Stimulated activated naive CD8-positive, alpha-beta T cell treated with anti-CD3 and anti-CD28 coated beads, Interleukin-15, amount 100 ng/mL, for 72 hours (primary cell): Measurements from ENCODE around the gene STK24.

ENCODE experiments used
- ATAC-seq: fragments of 150-1000 bp; cut with Tn5 transposase; 2 replicates; pipeline ENCODE4 v1.10.0; 2021; ENCODE audit warnings: mild to moderate bottlenecking, moderate library complexity
- DNase-seq, 2 donors: peaks; one replicate each; pipeline ENCODE4 v3.0.0; 2021 to 2022
- H3K27ac Mint-ChIP-seq, 2 donors: one replicate each; pipeline ENCODE4 v1.8.0; 2022; ENCODE audit warnings: mild to moderate bottlenecking in 2 of 2, mixed read lengths in 2 of 2, moderate library complexity in 2 of 2
- H3K27me3 Mint-ChIP-seq: one replicate; pipeline ENCODE4 v1.8.0; 2022; ENCODE audit warnings: mixed read lengths
- H3K4me1 Mint-ChIP-seq: one replicate; pipeline ENCODE4 v1.8.0; 2022; ENCODE audit warnings: mild to moderate bottlenecking, mixed read lengths
- H3K4me3 Mint-ChIP-seq, 2 donors: one replicate each; pipeline ENCODE4 v1.8.0; 2022; ENCODE audit warnings: mild to moderate bottlenecking in 2 of 2, mixed read lengths in 2 of 2, moderate library complexity in 1 of 2
- H3K9me3 Mint-ChIP-seq, 2 donors: one replicate each; pipeline ENCODE4 v1.8.0; 2022; ENCODE audit warnings: mixed read lengths in 2 of 2

The STK24 gene

DNA sequence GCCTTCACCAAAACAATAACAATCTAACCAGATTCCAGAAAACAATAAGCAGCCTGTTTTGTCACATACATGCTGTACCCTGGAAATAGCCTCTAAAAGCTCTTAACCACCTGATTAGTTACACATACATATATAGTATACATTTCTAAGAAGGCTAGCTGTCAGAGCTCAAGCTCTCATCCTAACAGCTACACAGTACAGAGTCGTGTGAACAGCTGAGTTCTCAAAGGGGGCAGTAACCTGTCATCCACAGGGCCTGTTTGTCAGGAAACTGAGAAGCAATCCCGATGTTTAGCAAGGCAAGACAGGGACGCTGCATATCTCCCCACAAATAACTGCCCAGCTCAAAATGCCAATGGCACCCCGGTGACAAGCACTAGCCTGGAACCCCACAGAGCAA, 56.9 kb downstream of the STK24 start:
- DNase-seq: no peak
- Mint-ChIP-seq H3K9me3 (no peaks in the 10 kb centered on the region), H3K27ac (no peak overlapping the region), H3K27me3 (no peaks in the 10 kb centered on the region), H3K4me1 (peaks cover 99% of the 10 kb centered on the region), H3K4me3 (no peak overlapping the region)
- ATAC-seq: no peak

DNA sequence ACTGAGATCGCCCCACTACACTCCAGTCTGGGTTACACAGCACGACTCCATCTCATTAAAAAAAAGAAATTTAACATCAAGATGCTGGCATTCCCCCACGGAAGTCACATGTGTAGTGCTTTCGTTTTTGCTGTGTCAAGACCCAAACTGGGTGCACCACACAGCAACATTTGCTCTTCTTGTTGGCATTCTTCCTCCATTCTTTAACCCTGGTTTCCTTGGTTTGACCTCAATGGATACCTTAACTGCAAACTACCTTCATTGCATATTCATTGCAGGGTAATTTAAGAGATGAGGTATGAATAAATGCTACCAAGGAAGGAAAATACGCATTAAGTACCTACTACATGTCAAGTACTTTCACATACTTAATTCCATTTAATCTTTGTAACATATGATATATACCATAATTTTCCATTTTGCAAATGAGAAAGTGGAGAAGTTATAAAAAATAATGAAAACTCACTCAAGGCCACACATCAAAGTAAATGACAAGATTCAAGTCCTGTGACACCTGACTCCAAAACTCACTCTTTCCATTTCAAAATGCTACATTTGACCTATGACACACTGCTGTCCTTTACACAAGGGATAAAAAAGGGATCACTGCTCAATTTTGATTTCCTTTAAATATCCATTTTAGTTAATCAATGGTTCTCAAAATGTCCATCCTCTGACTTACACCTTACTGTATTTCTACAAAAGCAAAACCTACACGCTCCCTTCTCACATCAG, 59.2 kb downstream of the STK24 start:
- ATAC-seq (peak; percentile 57), DNase-seq (peak in 1 of 2 donors; percentile 34)
- no peaks in the 10 kb centered on the region for H3K9me3 Mint-ChIP-seq
- peaks cover 99% of the 10 kb centered on the region for H3K4me1 Mint-ChIP-seq
- peak overlapping the region; percentile 17 to 54 for H3K4me3 Mint-ChIP-seq
- peak overlapping the region; percentile 83 to 87 for H3K27ac Mint-ChIP-seq
- no peaks in the 10 kb centered on the region for H3K27me3 Mint-ChIP-seq

DNA sequence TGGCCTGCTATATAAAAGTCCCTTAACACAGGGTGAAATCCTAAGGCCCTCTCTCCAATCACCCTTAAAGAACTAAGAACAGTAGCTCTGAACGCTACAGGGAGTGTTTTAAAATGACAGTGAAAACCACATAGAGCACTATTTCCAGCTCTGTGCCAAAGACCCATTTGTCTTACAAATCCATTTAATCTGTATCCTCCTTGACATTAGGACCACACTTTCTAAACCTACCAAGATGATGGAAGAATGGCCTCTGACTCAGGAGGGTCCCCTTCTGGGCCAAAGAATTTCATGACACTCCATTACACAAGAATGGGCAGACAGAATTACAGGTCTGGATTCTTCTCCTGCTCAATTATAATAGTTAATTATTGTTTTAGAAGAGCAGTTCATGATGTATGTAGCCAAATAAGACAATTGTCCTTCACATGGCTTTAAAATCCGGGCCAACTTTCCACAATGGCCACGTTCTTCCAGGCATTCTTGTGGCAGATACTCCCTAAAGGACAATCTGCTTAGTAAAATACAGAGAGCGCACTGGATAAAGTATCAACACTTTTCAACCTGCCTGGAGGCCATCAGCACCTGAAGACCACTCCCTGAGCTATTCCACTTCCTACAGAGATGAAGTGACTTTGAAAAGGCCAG, 61.0 kb downstream of the STK24 start:
- H3K9me3 Mint-ChIP-seq: no peaks in the 10 kb centered on the region
- H3K27ac Mint-ChIP-seq: peak overlapping the region; percentile 76 to 77
- no peaks in the 10 kb centered on the region for H3K27me3 Mint-ChIP-seq
- ATAC-seq (peak; percentile 77), DNase-seq (no peak)
- peaks cover 98% of the 10 kb centered on the region for H3K4me1 Mint-ChIP-seq
- H3K4me3 Mint-ChIP-seq: peak overlapping the region; percentile 49 to 64

DNA sequence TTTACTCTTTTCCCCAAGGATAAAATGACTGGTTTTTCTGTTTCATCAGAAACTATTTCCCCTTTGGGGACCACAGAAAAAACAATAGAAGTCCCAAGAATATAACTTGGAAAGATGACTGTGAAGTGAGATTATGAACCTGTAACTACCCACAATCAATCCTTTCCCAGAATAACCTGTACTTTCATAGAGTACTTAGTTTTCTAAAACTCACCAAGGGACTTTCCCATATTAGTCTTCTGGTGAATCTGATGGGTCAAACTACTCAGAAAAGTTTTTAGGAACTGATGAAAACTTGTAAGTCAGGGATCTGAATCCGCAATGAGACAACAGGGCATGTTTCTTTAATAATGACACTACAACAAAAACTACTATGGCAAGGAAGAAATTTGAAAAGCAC, 62.6 kb downstream of the STK24 start:
- ATAC-seq: no peak
- DNase-seq: no peak
- no peaks in the 10 kb centered on the region for H3K9me3 Mint-ChIP-seq
- peak overlapping the region; percentile 64 to 71 for H3K4me3 Mint-ChIP-seq
- peaks cover 98% of the 10 kb centered on the region for H3K4me1 Mint-ChIP-seq
- H3K27ac Mint-ChIP-seq: peak overlapping the region; percentile 9 to 37
- no peaks in the 10 kb centered on the region for H3K27me3 Mint-ChIP-seq

DNA sequence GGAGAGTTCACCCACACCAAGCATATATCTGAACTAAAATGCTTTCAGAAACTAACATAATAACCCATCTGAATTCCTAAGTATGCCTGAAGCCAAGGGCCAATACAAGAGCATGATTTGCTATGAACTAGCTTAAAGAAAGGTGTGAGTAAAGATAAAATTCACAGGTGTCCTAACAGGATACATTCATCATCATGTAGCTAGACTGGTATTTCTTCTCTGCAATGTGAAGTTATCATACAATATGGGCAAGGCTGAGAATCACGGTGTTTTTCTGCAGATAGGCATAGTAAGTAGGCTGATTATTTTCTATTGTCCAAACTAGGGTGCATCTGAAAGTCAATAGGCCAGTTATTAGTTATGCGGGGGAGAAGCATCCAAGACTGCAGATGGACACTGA, 63.1 kb downstream of the STK24 start:
- H3K9me3 Mint-ChIP-seq: no peaks in the 10 kb centered on the region
- peaks cover 98% of the 10 kb centered on the region for H3K4me1 Mint-ChIP-seq
- H3K4me3 Mint-ChIP-seq: peak overlapping the region; percentile 50 to 71
- ATAC-seq (no peak), DNase-seq (no peak)
- peak overlapping the region; percentile 37 to 55 for H3K27ac Mint-ChIP-seq
- H3K27me3 Mint-ChIP-seq: no peaks in the 10 kb centered on the region

DNA sequence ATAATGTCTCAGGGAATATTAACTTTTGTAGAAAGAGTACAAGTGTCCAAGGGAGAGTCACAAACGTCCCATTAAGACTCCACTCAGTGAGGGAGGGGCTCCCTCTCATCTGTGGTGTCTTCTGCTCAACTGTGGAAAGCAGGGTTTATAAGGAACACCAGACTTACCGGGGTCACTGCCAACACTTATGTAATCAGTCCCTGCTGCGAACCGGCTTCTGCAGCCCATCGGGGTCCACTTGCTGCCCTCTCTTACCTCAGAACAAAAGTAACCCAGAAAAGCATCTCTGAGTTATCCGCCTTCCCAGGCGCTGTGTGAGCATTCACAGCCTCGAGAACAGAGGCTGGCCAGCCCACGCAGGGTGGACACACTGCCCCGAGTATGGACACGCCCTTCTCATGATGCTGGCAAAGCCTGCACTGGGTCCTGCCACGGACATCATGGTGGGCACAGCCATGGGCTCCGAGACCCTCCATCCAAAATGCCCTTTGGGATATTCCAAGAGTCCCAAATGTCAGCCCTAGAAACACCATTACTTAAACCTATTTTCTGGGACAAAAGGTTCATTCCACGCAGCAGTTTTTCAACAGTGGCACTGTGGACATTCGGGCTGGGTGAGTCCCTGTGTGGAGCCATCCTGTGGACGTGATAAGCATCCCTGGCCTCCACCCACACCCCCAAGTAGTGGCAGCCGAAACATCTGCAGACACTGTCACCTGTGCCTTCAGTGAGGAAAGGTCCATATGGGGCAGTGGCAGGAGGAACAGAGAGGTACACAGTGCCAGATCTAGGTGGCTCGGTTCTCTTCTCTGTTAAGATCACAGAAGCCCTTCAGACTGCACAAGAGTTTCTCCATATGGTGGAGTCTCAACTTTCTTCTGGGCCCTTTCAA, 63.9 kb downstream of the STK24 start:
- Mint-ChIP-seq H3K27ac (peak overlapping the region in 1 of 2 donors; percentile 55), H3K4me1 (peaks cover 99% of the 10 kb centered on the region), H3K4me3 (peak overlapping the region in 1 of 2 donors; percentile 71), H3K27me3 (no peaks in the 10 kb centered on the region), H3K9me3 (no peaks in the 10 kb centered on the region)
- DNase-seq: no peak
- ATAC-seq: no peak

DNA sequence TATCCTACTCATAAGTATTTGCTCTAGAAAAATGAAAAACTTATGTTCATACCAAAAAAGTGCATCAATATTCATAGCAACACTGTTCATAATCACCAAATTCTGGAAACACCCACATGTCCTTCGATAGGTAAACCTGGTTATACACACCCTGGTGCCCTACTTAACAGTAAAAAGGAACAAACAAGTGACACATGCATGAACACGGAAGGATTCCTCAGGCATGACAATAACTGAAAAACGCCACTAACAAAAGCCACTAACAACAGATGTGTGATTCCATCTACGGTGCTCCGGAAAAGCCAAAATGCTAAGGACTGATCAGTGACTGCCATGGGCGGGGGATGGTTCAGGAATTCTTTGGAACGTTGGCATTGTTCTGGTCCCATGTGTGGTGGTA, 65.5 kb downstream of the STK24 start:
- Mint-ChIP-seq H3K4me1 (peaks cover 99% of the 10 kb centered on the region), H3K4me3 (no peak overlapping the region), H3K9me3 (no peaks in the 10 kb centered on the region), H3K27ac (no peak overlapping the region), H3K27me3 (no peaks in the 10 kb centered on the region)
- ATAC-seq (no peak), DNase-seq (no peak)

DNA sequence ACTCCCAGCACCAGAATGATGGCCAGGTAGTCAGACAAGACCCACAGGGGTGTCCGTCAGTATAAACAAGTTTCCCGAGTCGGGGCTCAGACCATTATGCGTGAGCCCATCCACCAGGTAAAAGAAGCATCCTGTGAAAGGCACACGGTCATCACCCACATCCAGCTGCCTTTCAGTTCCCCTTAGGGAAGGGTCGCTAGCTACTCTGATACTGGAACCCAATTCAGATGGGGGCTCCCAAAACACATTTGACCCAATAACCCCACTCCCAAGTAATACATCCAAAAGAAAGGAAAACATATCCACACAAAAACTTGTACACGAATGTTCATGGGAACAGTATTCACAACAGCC, 66.8 kb downstream of the STK24 start:
- ATAC-seq (no peak), DNase-seq (no peak)
- H3K9me3 Mint-ChIP-seq: no peaks in the 10 kb centered on the region
- no peaks in the 10 kb centered on the region for H3K27me3 Mint-ChIP-seq
- H3K27ac Mint-ChIP-seq: no peak overlapping the region
- H3K4me3 Mint-ChIP-seq: peak overlapping the region in 1 of 2 donors; percentile 66
- peaks cover 99% of the 10 kb centered on the region for H3K4me1 Mint-ChIP-seq

DNA sequence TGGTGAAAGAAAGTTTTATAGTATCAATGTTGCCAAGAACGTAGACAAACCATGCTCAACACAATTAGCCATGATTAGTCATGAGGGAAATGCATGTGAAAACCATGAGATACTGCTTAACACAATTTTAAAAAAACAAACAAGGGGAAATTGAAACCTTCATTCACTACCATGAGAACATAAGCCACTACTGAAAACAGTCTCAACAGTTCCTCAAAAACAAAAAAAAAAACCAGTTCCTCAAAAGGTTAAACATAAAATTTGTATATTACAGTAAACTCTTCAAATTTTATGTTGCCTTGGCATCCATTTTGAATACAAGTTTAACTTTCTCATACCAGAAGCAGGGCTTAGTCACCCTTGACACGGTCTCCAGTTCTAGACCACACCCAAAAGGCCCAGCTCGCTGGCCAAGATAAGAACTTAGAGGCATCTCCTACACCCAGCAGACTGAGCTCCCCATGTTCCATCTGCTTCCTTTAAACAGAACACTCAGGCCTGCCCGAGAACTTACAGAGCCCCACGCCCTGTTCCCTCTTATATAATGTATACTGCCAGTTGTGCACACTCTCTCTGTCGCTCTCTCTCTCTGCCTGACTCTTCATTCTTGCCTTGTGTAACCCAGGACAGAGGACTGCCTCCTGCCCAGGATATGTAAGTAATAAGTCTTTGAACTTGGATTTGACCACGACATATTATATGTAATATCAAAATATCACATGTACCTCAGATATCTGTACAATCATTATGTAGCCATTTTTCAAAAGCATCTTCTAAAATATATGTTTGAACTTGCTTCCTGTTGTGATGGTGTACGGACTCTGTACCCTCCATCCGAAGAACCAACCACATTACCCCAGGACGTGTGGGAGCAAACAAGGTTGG, 67.4 kb downstream of the STK24 start:
- peak; percentile 27 to 51 for DNase-seq
- peak; percentile 85 for ATAC-seq
- Mint-ChIP-seq H3K27me3 (no peaks in the 10 kb centered on the region), H3K4me1 (peaks cover 99% of the 10 kb centered on the region), H3K9me3 (no peaks in the 10 kb centered on the region), H3K27ac (peak overlapping the region; percentile 4 to 85), H3K4me3 (peak overlapping the region; percentile 40 to 66)

DNA sequence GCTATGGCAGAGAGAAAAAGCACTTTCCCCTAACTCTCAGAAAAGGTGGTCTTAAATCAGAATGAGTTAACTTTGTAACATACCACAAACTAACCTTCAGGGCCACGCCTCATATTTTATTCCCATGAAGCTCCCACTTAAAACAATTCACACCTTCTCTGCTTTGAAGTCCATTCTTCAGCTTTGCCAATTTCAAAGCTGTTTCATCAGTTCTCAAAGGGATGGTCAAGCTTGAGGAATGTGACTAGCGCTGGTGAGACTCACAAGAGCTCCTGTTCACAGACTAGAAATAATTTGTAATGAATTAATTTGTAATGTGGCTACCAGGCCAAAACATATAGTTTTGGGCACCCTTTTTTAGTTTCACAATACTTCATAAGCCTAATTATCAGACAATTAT, 68.2 kb downstream of the STK24 start:
- no peaks in the 10 kb centered on the region for H3K9me3 Mint-ChIP-seq
- DNase-seq: no peak
- H3K4me1 Mint-ChIP-seq: peaks cover 99% of the 10 kb centered on the region

DNA sequence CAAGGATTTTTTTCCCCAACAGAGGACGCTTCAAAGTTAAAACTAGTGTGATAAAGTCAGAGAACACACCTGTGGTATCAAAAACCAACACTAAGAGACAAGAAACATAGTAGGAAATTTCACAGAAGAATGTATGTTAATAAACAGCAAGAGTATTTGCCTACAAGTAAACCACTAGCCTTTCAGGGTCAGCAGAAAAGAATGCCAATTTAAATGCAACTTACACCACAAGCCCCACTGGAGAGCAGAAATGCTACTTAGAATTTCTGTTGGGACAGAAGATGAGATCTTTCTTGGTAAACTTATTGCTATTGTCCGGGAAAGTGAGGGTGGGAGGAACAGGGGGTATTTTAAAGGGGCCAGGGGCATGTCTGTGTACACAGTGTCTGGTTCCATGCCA, 68.6 kb downstream of the STK24 start:
- Mint-ChIP-seq H3K9me3 (no peaks in the 10 kb centered on the region), H3K4me1 (peaks cover 99% of the 10 kb centered on the region), H3K4me3 (no peak overlapping the region), H3K27me3 (no peaks in the 10 kb centered on the region), H3K27ac (no peak overlapping the region)
- ATAC-seq (no peak), DNase-seq (no peak)

More for the DNA sequence above, 68.2 kb downstream of the STK24 start:
- Mint-ChIP-seq H3K27me3 (no peaks in the 10 kb centered on the region), H3K4me3 (no peak overlapping the region), H3K27ac (peak overlapping the region in 1 of 2 donors; percentile 4)
- no peak for ATAC-seq

DNA sequence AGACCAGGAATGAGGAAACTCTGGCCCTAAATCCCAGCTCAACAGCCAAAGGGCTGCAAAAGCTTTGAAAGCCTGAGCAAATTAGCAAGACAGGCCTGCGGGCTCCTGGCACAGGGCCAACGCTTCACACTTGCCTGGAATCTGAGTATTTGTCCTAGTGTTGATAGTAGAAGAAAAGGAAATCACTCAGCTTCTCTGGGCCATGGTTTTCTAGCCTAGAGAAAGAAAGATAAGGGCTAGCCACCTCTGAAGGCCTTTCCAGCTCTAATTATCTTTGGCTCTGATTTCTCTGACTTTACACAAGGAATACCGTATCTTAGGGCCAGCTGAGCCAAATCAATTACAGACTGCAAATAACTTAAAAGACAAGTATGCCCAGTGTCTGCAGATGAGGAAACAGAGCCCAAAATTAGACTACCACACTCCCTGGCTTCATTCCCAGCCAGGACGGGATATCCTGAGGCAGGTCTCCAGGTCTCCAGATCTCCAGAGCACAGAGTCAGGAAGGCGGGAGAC, 69.6 kb downstream of the STK24 start:
- no peak for DNase-seq
- Mint-ChIP-seq H3K27me3 (no peaks in the 10 kb centered on the region), H3K4me3 (no peak overlapping the region), H3K4me1 (peaks cover 98% of the 10 kb centered on the region), H3K9me3 (no peaks in the 10 kb centered on the region), H3K27ac (no peak overlapping the region)
- no peak for ATAC-seq

DNA sequence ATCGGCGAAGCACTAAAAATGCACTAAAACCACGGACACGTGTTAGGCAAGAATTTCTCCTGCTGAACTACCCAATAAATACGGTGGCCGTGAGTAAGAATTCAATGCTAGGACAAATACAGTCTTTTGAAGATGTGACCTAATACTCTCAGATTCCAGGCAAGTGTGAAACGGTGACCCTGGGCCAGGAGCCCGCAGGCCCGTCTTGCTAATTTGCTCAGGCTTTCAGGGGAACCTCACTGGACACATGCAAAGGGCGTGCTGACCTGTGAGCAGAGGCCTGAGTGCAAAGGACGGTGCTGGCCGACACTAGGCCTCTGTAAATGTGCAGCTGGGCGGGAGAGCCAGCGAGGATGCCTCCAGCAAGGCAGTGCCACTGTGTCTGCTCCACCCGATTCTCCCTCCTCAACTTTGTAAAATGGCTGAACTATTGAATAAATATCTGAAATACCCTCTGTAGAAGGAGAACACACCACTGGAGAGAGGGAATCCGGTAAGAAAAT, 70.1 kb downstream of the STK24 start:
- H3K9me3 Mint-ChIP-seq: no peaks in the 10 kb centered on the region
- ATAC-seq (no peak), DNase-seq (no peak)
- H3K4me3 Mint-ChIP-seq: no peak overlapping the region
- H3K27ac Mint-ChIP-seq: no peak overlapping the region
- no peaks in the 10 kb centered on the region for H3K27me3 Mint-ChIP-seq
- H3K4me1 Mint-ChIP-seq: peaks cover 98% of the 10 kb centered on the region

DNA sequence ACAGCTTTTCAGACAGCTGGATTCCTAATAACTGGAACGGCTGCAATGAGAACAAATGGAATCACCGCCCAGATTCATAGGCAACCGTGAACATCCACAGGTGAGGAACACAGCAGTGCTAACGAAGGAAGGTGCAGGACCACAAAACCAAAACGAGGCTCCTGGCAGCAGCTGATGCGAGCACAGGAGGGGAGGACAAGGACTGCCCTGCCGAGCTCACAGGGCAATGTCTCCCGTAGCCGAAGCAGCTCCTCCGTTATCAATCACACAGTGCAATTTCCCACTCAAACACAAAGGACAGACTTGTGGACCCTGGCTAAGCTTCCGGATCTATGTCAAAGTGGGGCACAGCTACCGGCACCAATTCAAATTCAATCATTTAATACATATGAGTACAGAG, 70.6 kb downstream of the STK24 start:
- no peak for DNase-seq
- no peak for ATAC-seq
- Mint-ChIP-seq H3K27me3 (no peaks in the 10 kb centered on the region), H3K9me3 (no peaks in the 10 kb centered on the region), H3K4me1 (peaks cover 97% of the 10 kb centered on the region), H3K4me3 (no peak overlapping the region), H3K27ac (no peak overlapping the region)

DNA sequence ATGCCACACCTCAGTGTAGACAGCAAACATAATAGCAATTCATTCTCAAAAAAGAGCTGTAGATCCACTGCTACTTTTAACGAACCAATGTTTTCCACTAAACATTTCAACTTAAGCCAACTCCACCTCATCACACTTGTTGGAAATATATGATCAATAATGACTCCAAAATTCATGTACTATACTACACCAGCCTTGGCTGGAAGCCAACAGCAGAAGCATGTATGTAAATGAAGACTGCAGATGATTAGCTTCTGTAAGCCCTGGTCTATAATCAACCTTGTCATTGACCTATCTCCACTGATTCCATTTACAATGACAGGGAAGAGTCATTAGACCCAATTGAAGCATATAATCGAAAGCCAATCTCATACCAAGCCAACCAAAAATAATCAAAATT, 71.7 kb downstream of the STK24 start:
- H3K9me3 Mint-ChIP-seq: no peaks in the 10 kb centered on the region
- DNase-seq (no peak), ATAC-seq (no peak)
- H3K27ac Mint-ChIP-seq: no peak overlapping the region
- no peaks in the 10 kb centered on the region for H3K27me3 Mint-ChIP-seq
- H3K4me3 Mint-ChIP-seq: peak overlapping the region in 1 of 2 donors; percentile 0
- H3K4me1 Mint-ChIP-seq: peaks cover 94% of the 10 kb centered on the region
